ENCODE measurements around the gene RASSF4.

The RASSF4 gene

GRCh38 chr10:44948642-44949041 is 11.0 kb upstream of the RASSF4 start:
- no peak for DNase-seq (ENCODE audit: low read depth)

GRCh38 chr10:44949127-44949802 is 10.3 kb upstream of the RASSF4 start:
- DNase-seq (ENCODE audit: low read depth) = no peak

- no peak for DNase-seq (ENCODE audit: low read depth)
Measured at GRCh38 chr10:44949915-44950314, 9.7 kb upstream of the RASSF4 start.

GRCh38 chr10:44950326-44951225 is 9.0 kb upstream of the RASSF4 start:
- no peak for DNase-seq (ENCODE audit: low read depth)

GRCh38 chr10:44951576-44952226 is 7.9 kb upstream of the RASSF4 start:
- DNase-seq (ENCODE audit: low read depth) = no peak

GRCh38 chr10:44952779-44953231 is 6.8 kb upstream of the RASSF4 start:
- no peak for DNase-seq (ENCODE audit: low read depth)

GRCh38 chr10:44954042-44954441 is 5.6 kb upstream of the RASSF4 start:
- DNase-seq (ENCODE audit: low read depth) = no peak

- no peak for DNase-seq (ENCODE audit: low read depth)
Measured at GRCh38 chr10:44954962-44955361, 4.6 kb upstream of the RASSF4 start.

GRCh38 chr10:44955413-44956070 is 4.1 kb upstream of the RASSF4 start:
- DNase-seq (ENCODE audit: low read depth) = no peak

- no peak for DNase-seq (ENCODE audit: low read depth)
Measured at GRCh38 chr10:44956226-44956625, 3.4 kb upstream of the RASSF4 start.

GRCh38 chr10:44956717-44957706 is 2.6 kb upstream of the RASSF4 start:
- no peak for DNase-seq (ENCODE audit: low read depth)

- no peak for DNase-seq (ENCODE audit: low read depth)
Measured at GRCh38 chr10:44958196-44958897, 1.3 kb upstream of the RASSF4 start.

GRCh38 chr10:44958898-44959246 is 730 bp upstream of the RASSF4 start:
- DNase-seq (ENCODE audit: low read depth) = no peak

GRCh38 chr10:44960088-44960460 is 472 bp downstream of the RASSF4 start:
- no peak for DNase-seq (ENCODE audit: low read depth)

- DNase-seq (ENCODE audit: low read depth) = no peak
Measured at GRCh38 chr10:44960482-44961229, 1.1 kb downstream of the RASSF4 start.

GRCh38 chr10:44961230-44961571 is 1.6 kb downstream of the RASSF4 start:
- no peak for DNase-seq (ENCODE audit: low read depth)

- no peak for DNase-seq (ENCODE audit: low read depth)
Measured at GRCh38 chr10:44961931-44962750, 2.5 kb downstream of the RASSF4 start.

- no peak for DNase-seq (ENCODE audit: low read depth)
Measured at GRCh38 chr10:44962870-44963738, 3.5 kb downstream of the RASSF4 start.
